ENCODE data around the gene SPAG6.

SPAG6 gene

DNA sequence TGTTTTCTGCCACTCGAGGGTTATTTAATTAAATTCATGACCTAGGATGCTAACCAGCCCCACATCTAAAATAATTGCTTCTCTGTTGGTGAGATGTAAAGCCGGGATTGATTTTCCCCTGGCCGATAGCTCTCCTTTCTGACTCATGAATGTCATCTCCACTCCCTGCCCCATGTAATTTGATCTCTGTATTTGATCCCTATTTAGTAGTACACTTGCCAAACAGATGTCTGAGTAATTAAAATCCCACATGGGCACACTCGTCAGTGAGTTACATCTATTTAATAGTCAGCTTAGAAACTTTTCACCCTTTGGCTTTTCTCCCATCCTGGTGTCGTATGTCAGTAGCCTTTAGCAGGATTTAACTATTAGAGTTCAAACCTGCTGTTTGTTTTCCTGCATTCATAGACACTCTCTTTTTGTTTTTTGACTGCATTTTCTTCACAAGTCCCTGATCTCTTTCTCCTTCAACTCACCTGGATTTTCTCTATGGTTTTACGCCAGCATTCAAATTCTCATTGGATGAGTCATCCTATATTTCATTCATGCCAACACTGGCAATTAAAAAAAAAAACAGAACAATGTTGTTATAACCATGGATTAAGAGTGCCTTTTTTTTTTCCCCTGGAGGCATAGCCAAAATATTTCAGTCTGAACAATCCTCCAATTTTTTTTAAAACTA, 82.7 kb downstream of the SPAG6 start:
- TF ChIP-seq, protein P1, sequence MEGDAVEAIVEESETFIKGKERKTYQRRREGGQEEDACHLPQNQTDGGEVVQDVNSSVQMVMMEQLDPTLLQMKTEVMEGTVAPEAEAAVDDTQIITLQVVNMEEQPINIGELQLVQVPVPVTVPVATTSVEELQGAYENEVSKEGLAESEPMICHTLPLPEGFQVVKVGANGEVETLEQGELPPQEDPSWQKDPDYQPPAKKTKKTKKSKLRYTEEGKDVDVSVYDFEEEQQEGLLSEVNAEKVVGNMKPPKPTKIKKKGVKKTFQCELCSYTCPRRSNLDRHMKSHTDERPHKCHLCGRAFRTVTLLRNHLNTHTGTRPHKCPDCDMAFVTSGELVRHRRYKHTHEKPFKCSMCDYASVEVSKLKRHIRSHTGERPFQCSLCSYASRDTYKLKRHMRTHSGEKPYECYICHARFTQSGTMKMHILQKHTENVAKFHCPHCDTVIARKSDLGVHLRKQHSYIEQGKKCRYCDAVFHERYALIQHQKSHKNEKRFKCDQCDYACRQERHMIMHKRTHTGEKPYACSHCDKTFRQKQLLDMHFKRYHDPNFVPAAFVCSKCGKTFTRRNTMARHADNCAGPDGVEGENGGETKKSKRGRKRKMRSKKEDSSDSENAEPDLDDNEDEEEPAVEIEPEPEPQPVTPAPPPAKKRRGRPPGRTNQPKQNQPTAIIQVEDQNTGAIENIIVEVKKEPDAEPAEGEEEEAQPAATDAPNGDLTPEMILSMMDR (IDR thresholded peaks at IDR 0.05; ENCODE audit: low read depth, low read length): no peak
- Histone ChIP-seq H3K27me3 (no peaks in the 10 kb centered on the region), H3K4me3 (ENCODE audit: low read depth, low read length) (peak overlapping the region; percentile 31; the same call in 1 of the 2 replicates), H3K9me3 (no peaks in the 10 kb centered on the region), H3K4me1 (peaks cover 11% of the 10 kb centered on the region), H3K36me3 (no peaks in the 10 kb centered on the region)
- DNase-seq: peak; percentile 51

GRCh38 chr10:22429146-22429545, 83.8 kb downstream of the SPAG6 start:
- Histone ChIP-seq H3K9me3 (no peaks in the 10 kb centered on the region), H3K4me1 (peaks cover 11% of the 10 kb centered on the region), H3K27me3 (no peaks in the 10 kb centered on the region), H3K4me3 (ENCODE audit: low read depth, low read length) (no peak overlapping the region), H3K36me3 (no peaks in the 10 kb centered on the region)
- TF ChIP-seq, protein P1 (IDR thresholded peaks at IDR 0.05; ENCODE audit: low read depth, low read length): no peak
- no peak for DNase-seq

DNA sequence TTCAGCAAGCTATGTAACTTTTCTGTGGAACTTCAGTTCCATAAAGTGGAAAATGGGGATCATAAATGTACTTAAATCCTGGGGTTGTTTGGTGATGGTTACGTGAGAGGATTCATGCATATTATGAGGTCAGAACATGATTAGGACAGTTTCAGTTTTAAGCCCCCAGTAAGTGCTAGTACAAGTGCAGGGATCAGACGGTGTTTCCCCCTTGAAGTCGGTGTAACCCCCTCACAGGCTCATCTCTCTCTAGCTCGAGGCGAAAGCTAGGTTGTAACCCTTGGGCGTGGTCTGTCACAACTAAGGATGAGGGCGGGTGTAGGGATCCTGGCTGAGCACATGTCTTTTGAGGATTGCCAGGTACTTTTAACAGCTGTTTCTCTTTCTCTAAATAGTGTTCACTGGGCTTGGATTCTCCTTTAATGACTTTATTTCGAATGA, 84.7 kb downstream of the SPAG6 start:
- DNase-seq: no peak
- no peaks in the 10 kb centered on the region for H3K9me3 ChIP-seq
- no peaks in the 10 kb centered on the region for H3K27me3 ChIP-seq
- H3K36me3 ChIP-seq: no peaks in the 10 kb centered on the region
- no peak overlapping the region for H3K4me3 ChIP-seq (ENCODE audit: low read depth, low read length)
- peaks cover 11% of the 10 kb centered on the region for H3K4me1 ChIP-seq
- TF ChIP-seq, protein P1 (IDR thresholded peaks at IDR 0.05; ENCODE audit: low read depth, low read length): no peak

GRCh38 chr10:22433875-22434274, 88.6 kb downstream of the SPAG6 start:
- Histone ChIP-seq H3K36me3 (no peaks in the 10 kb centered on the region), H3K4me1 (peaks cover 4% of the 10 kb centered on the region; the same call in 1 of the 2 replicates)

DNA sequence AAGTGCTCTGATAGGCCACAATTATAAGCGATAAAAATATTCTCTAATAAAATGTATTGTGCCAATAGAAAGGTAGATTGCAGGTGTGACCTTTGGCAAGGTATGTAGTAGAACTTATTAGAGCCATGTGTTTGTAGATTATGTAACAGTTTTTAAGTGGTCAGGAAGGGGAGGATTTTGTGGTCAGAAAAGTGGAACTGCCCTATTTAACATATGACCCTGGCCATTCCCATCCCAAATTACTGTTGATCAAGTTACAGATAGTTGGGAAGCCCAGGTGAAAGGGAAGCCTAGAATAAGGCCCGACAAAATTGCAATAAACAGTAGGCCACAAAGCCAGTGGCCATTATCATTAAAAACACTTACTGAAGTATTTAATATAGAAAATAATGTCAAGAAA, 89.2 kb downstream of the SPAG6 start:
- peaks cover 3% of the 10 kb centered on the region; the same call in 1 of the 2 replicates for H3K4me1 ChIP-seq
- H3K36me3 ChIP-seq: no peaks in the 10 kb centered on the region
- H3K9me3 ChIP-seq: no peaks in the 10 kb centered on the region
- H3K4me3 ChIP-seq (ENCODE audit: low read depth, low read length): no peak overlapping the region
- TF ChIP-seq, protein P1 (IDR thresholded peaks at IDR 0.05; ENCODE audit: low read depth, low read length): no peak
- H3K27me3 ChIP-seq: no peaks in the 10 kb centered on the region
- DNase-seq: no peak

More at GRCh38 chr10:22433875-22434274, 88.6 kb downstream of the SPAG6 start:
- DNase-seq: no peak
- no peaks in the 10 kb centered on the region for H3K9me3 ChIP-seq
- TF ChIP-seq, protein P1 (IDR thresholded peaks at IDR 0.05; ENCODE audit: low read depth, low read length): no peak
- no peaks in the 10 kb centered on the region for H3K27me3 ChIP-seq
- H3K4me3 ChIP-seq (ENCODE audit: low read depth, low read length): no peak overlapping the region

DNA sequence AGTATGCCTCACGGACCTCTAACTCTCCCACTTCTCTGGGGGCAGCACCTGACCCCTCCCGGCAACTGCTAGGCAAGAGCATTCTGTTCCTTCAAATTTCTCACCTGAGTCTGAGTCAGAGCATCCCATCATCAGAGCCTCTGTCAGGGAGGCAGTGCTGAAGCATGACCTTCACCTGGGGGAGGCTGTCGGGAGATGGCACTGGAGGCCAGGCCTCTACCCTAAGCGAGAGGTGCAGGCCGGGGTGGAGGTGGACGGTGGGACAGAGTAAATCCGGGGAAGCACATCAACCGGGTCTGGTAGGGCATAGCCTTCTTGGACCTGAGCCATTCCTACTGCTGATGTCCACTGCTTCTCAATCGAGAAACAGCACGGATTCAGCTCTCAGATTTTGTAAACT, 90.4 kb downstream of the SPAG6 start:
- Histone ChIP-seq H3K27me3 (no peaks in the 10 kb centered on the region), H3K36me3 (no peaks in the 10 kb centered on the region), H3K4me3 (ENCODE audit: low read depth, low read length) (no peak overlapping the region), H3K4me1 (peaks cover 8% of the 10 kb centered on the region), H3K9me3 (no peaks in the 10 kb centered on the region)
- DNase-seq: no peak
- TF ChIP-seq, protein P1 (IDR thresholded peaks at IDR 0.05; ENCODE audit: low read depth, low read length): no peak
